Measurements from ENCODE around the gene PRDM16. TPM values are rescaled to one million over a fixed set of nuclear protein-coding genes. Genes with fewer than 3 reads are reported as not detected.

PRDM16 gene
- polyA plus RNA-seq, 1 of the 3 experiments (the other 2 are of a cell fraction), result not detected

GRCh38 chr1:3096345-3096744 is 27.3 kb downstream of the PRDM16 start:
- H3K9ac ChIP-seq, result no peak overlapping the region
- no peaks in the 10 kb centered on the region for H3F3A ChIP-seq (replicated peaks; ENCODE audit: insufficient read depth)
- CTCF ChIA-PET, result no interaction called here
- peaks cover 7% of the 10 kb centered on the region; the same call in 1 of the 2 replicates for H3K27me3 ChIP-seq (ENCODE audit: insufficient read depth)
- no peaks in the 10 kb centered on the region for H3K36me3 ChIP-seq (replicated peaks in 1 of 2; ENCODE audit: control insufficient read depth in 1 of 2, insufficient read depth in 2 of 2, low read length in 1 of 2)
- no peaks in the 10 kb centered on the region for H3K9me2 ChIP-seq
- no peak overlapping the region for H3K4me2 ChIP-seq
- H2AFZ ChIP-seq (ENCODE audit: low read depth), result no peak overlapping the region
- H3K79me2 ChIP-seq (ENCODE audit: insufficient read depth), result no peaks in the 10 kb centered on the region
- no peaks in the 10 kb centered on the region for H4K20me1 ChIP-seq (ENCODE audit: insufficient read depth)
- H3K4me1 ChIP-seq (ENCODE audit: control insufficient read depth in 1 of 2, insufficient read depth in 2 of 2, low read depth in 1 of 2, low read length in 1 of 2), result no peaks in the 10 kb centered on the region
- WGBS (ENCODE audit: low lambda C conversion rate), result 6% methylated on average over 5 of the region's 13 CpGs
- POLR2A ChIA-PET, result no interaction called here
- H3K9me3 ChIP-seq, result no peaks in the 10 kb centered on the region
- DNase-seq, result no peak
- H3K27ac ChIP-seq (ENCODE audit: low read depth in 2 of 2, low read length in 1 of 2), result no peak overlapping the region
- no peak for TF ChIP-seq RAD21 (IDR thresholded peaks at IDR 0.05; ENCODE audit: low read length)
- no peak for TF ChIP-seq EZH2phosphoT487 (IDR thresholded peaks at IDR 0.05; ENCODE audit: borderline replicate concordance, low read depth)
- TF ChIP-seq RXRA (IDR thresholded peaks at IDR 0.05; ENCODE audit: borderline replicate concordance, low read depth), result no peak
- no peak for TF ChIP-seq ZBTB33 (IDR thresholded peaks at IDR 0.05; ENCODE audit: borderline replicate concordance, low read depth)
- TF ChIP-seq MXI1 (IDR thresholded peaks at IDR 0.05; ENCODE audit: low read depth, low read length), result no peak
- no peak overlapping the region for H3K4me3 ChIP-seq (ENCODE audit: low read depth in 2 of 2, low read length in 1 of 2)

- WGBS (ENCODE audit: low lambda C conversion rate), result 0% methylated on average over 2 of the region's 12 CpGs
- no peak overlapping the region for H3K4me3 ChIP-seq (ENCODE audit: low read depth in 2 of 2, low read length in 1 of 2)
- H3F3A ChIP-seq (replicated peaks; ENCODE audit: insufficient read depth), result no peaks in the 10 kb centered on the region
- no peak overlapping the region for H3K4me2 ChIP-seq
- ChIA-PET POLR2A (no interaction called here), CTCF (no interaction called here)
- peaks cover 7% of the 10 kb centered on the region; the same call in 1 of the 2 replicates for H3K27me3 ChIP-seq (ENCODE audit: insufficient read depth)
- H3K79me2 ChIP-seq (ENCODE audit: insufficient read depth), result no peaks in the 10 kb centered on the region
- no peaks in the 10 kb centered on the region for H3K4me1 ChIP-seq (ENCODE audit: control insufficient read depth in 1 of 2, insufficient read depth in 2 of 2, low read depth in 1 of 2, low read length in 1 of 2)
- no peaks in the 10 kb centered on the region for H3K9me3 ChIP-seq
- TF ChIP-seq SMC3 (IDR thresholded peaks at IDR 0.05; ENCODE audit: low read depth, low read length), result no peak
- no peak overlapping the region for H3K27ac ChIP-seq (ENCODE audit: low read depth in 2 of 2, low read length in 1 of 2)
- no peaks in the 10 kb centered on the region for H3K9me2 ChIP-seq
- no peak for DNase-seq
- H3K9ac ChIP-seq, result no peak overlapping the region
- no peaks in the 10 kb centered on the region for H3K36me3 ChIP-seq (replicated peaks in 1 of 2; ENCODE audit: control insufficient read depth in 1 of 2, insufficient read depth in 2 of 2, low read length in 1 of 2)
- H2AFZ ChIP-seq (ENCODE audit: low read depth), result no peak overlapping the region
- H4K20me1 ChIP-seq (ENCODE audit: insufficient read depth), result no peaks in the 10 kb centered on the region
Observed at GRCh38 chr1:3097231-3097630, 28.2 kb downstream of the PRDM16 start.

GRCh38 chr1:3097861-3098260 is 28.9 kb downstream of the PRDM16 start:
- H3K4me1 ChIP-seq (ENCODE audit: control insufficient read depth in 1 of 2, insufficient read depth in 2 of 2, low read depth in 1 of 2, low read length in 1 of 2), result no peaks in the 10 kb centered on the region
- ChIA-PET CTCF (no interaction called here), POLR2A (no interaction called here)
- H3K4me3 ChIP-seq (ENCODE audit: low read depth in 2 of 2, low read length in 1 of 2), result no peak overlapping the region
- H3K9me3 ChIP-seq, result no peaks in the 10 kb centered on the region
- H3K79me2 ChIP-seq (ENCODE audit: insufficient read depth), result no peaks in the 10 kb centered on the region
- 0% methylated on average over 1 of the region's 7 CpGs for WGBS (ENCODE audit: low lambda C conversion rate)
- no peak overlapping the region for H3K4me2 ChIP-seq
- no peaks in the 10 kb centered on the region for H3F3A ChIP-seq (replicated peaks; ENCODE audit: insufficient read depth)
- H4K20me1 ChIP-seq (ENCODE audit: insufficient read depth), result no peaks in the 10 kb centered on the region
- H3K27me3 ChIP-seq (ENCODE audit: insufficient read depth), result peaks cover 7% of the 10 kb centered on the region; the same call in 1 of the 2 replicates
- H3K27ac ChIP-seq (ENCODE audit: low read depth in 2 of 2, low read length in 1 of 2), result no peak overlapping the region
- no peak overlapping the region for H2AFZ ChIP-seq (ENCODE audit: low read depth)
- no peaks in the 10 kb centered on the region for H3K9me2 ChIP-seq
- no peaks in the 10 kb centered on the region for H3K36me3 ChIP-seq (replicated peaks in 1 of 2; ENCODE audit: control insufficient read depth in 1 of 2, insufficient read depth in 2 of 2, low read length in 1 of 2)
- H3K9ac ChIP-seq, result no peak overlapping the region
- DNase-seq, result no peak
- TF ChIP-seq USF2 (IDR thresholded peaks at IDR 0.05; ENCODE audit: borderline replicate concordance, low read depth, low read length) (no peak), YY1 (IDR thresholded peaks at IDR 0.05; ENCODE audit: low read depth) (no peak), NFIC (IDR thresholded peaks at IDR 0.05; ENCODE audit: borderline replicate concordance) (no peak), FOSL2 (IDR thresholded peaks at IDR 0.05; ENCODE audit: borderline replicate concordance, low read depth) (no peak), RAD21 (IDR thresholded peaks at IDR 0.05; ENCODE audit: low read length) (no peak), RFX5 (IDR thresholded peaks at IDR 0.05; ENCODE audit: low read length) (no peak), TCF12 (IDR thresholded peaks at IDR 0.05) (no peak), ZBTB33 (IDR thresholded peaks at IDR 0.05; ENCODE audit: borderline replicate concordance, low read depth) (no peak), MAX (IDR thresholded peaks at IDR 0.05; ENCODE audit: low read depth) (no peak), PBX3 (IDR thresholded peaks at IDR 0.05) (no peak), JUND (IDR thresholded peaks at IDR 0.05) (no peak)

Data from SK-N-SH (cell line).